GM19025 (cell line): ENCODE results near the gene CFI.

Experiments
- ATAC-seq: cut with Tn5 transposase; IDR thresholded peaks from one replicate; pipeline ENCODE4 v1.9.1; 2021; ENCODE audit warnings: mild to moderate bottlenecking, low read depth, moderate library complexity; ENCODE audit not compliant: unreplicated experiment

The CFI gene

GRCh38 chr4:109735566-109736365 is 66.0 kb downstream of the CFI start:
- ATAC-seq = no peak

DNA sequence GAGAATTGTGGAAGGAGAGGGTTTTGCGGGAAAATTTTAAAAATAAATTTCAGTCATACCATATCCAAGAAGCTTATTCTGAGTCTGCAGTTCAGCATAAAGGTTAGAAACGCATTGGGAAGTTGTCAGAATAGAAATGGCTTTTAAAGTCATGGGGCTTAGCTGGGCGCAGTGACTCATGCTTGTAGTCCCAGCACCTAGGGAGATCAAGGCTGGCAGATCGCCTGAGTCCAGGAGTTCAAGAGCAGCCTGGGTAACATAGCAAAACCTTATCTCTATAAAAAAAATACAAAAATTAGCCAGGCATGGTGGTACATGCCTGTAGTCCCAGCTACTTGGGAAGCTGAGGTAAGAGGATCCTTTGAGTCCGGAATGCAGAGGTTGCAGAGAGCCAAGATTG is 68.1 kb downstream of the CFI start:
- ATAC-seq = no peak

DNA sequence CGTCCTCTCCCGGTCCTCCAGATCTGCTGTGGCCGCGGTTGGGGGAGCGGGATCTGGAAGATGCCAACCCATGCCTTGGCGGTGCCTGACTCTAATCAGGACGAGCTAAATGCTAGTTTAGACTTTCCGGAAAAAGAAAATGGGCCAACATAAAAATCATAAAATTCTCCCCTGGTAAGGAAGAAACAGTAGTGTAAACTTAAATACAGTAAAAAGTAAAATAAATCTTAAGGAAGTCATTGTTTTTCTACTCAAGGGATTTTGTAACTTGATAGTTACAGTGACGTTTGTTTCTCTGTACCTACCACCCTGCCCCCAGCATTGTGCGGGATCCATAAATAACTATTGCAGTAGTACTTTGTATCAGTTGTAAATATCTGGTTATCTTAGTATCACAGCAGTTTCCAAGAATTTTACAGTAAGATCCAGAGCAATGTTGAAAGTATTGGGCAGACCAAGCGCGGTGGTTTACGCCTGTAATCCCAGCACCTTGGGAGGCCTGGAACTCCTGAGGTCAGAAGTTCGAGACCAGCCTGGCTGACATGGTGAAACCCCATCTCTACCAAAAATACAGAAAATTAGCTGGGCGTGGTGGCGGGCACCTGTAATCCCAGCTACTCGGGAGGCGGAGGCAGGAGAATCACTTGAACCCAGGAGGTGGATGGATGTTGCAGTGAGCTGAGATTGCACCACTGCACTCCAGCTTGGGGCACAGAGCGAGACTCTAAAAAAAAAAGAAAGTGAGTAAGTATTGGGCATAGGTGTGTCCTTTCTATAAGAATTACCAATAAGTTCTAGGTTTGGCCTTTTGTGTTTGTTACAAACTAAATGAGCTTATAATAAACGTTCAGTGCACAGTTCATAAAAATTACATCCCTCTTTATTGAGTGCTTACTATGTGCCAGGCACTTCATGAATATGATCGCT is 70.9 kb downstream of the CFI start:
- no peak for ATAC-seq

DNA sequence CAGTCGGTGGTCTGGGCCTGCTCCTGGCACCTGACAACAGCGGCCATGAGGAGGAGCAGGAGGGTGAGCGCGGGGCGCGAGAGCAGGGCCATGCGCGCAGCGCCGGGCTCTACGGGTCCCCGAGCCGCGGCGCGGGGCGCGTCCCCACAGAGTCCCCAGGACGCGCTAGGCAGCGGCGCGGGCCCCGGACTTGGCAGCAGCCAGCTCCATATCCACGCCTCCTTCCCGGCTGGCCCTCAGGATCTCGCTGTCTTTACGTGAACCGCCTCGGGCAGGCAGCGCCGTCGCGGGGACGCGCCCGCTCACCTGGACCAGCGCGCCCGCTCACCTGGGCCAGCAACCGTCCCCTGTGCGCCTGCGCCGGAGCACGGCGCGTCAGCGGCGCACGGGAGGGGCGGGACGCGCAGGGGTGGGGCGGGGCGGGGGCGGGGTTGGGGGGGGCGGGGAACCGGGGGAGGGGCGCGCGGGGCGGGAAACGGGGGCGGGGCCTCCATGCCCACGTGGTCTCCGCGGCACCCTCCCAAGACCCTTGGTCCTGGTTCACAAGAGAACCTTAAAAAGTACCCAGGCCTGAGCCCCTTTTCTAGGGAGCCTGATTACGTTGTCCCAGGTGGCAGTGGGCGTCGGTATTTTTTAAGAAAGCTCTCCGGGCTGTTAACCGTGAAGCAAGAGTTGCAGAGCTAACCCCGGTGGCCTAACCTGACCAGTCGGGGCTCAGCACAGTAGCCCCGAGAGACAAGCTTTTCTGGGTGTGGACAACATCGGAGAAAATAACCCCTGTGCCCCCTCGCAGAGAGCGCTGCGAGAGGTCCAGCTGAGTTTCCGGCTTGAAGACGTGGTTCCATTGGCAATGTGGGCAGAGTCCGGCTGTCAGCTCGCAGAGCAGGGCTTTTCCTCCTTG is 71.8 kb downstream of the CFI start, which contains the start of gene PLA2G12A:
Gene PLA2G12A, minus strand, starts transcription at position 353 of the 901 bp plus-strand sequence. Its CDS starts 261 bp downstream, at position 92.
- ATAC-seq = peak; percentile 90

- no peak for ATAC-seq
These were observed 72.6 kb downstream of the CFI start for GRCh38 chr4:109729117-109729717.

DNA sequence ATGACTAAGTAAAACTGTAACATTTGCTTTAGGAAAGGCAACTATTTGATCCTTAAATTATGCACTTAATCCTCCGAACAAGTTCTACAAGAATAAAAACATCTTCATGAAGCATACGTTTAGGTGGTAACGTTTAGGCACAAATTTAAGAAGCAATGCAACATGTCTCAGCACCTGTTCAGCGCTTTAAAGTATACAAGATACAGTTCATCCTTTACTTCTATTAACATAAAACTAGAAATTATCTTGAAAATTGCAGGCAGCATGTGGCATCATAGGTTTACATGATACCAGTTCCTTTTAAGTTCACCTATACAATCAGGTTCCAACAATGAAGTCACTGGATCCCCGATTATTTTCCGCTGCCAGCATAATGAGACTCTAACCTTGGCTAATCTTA is 73.4 kb downstream of the CFI start:
- ATAC-seq = no peak

DNA sequence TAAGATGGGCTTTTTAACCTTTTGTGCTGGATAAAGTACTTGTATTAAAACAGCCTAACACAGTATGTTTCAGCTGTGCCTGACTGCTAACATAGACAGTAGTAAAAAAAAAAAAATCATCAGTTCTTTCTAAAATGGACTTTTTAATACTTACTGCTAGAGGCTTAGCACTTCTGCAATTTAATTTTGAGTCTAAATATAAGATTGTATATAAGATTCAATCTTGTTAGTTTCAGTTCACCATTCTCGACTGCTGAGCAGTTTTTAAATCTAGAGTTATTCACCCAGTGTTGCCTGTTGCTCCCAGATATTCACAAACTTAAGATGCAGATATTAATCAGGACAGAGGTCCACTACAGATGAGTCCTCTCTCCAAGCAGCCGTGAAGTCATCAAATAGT is 78.7 kb downstream of the CFI start:
- ATAC-seq = no peak

GRCh38 chr4:109722357-109722756 is 79.4 kb downstream of the CFI start:
- no peak for ATAC-seq

DNA sequence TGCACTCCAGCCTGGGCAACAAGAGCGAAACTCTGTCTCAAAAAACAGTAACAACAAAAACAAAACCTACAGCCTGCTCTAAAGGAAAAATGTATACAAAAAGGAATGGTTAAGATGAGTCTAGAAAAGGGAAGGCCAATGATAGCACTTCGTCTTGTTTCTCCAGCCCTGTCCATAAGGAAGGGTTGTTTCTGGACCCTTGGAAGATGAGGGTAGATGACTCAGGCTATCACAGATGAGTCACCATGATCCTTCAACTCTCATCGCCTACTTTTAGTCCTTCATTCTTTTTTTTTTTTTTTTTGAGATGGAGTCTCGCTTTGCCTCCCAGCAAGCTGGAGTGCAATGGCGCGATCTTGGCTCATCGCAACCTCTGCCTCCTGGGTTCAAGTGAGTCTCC is 80.8 kb downstream of the CFI start:
- ATAC-seq = no peak

- ATAC-seq = no peak
These were observed 82.2 kb downstream of the CFI start for GRCh38 chr4:109719604-109720003.

DNA sequence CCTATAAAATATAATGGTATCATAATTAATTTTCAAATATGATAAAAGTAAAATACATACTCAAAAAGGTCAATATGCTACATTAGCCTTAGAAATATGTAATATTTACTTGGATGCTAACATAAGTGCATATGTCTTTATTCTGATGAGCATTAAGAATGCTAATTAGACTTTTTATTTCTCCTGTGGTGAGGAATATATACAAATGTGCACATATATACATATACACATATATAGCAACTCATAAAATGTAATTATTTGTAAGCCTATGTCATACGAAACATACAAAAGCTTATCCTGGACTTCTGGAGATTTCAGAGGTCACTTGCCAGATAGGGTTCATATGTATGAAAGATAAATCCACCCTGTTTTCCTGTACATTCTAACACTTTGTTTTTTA is 83.0 kb downstream of the CFI start:
- ATAC-seq = no peak

- no peak for ATAC-seq
These were observed 88.3 kb downstream of the CFI start for GRCh38 chr4:109713500-109713899.

- peak; percentile 70 for ATAC-seq
These were observed 92.8 kb downstream of the CFI start for GRCh38 chr4:109708990-109709389.

DNA sequence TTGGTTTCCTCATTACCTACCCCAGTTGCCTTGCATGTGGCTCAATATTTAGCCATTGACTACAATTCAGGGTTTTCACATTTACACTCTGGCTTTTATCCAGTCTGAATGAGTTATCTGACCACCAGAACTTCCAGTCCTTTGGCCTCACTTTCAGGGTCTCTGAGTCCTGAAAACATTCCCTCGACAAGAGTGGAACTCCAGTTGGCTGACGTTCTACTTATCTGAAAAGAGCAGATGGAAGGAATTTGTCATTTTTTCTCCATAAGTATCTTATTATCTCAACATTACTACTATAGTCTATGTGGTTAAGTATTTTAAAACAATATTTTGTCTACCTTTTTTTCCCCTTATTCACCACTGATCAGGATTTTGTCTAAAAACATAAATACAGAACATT is 93.4 kb downstream of the CFI start:
- no peak for ATAC-seq

DNA sequence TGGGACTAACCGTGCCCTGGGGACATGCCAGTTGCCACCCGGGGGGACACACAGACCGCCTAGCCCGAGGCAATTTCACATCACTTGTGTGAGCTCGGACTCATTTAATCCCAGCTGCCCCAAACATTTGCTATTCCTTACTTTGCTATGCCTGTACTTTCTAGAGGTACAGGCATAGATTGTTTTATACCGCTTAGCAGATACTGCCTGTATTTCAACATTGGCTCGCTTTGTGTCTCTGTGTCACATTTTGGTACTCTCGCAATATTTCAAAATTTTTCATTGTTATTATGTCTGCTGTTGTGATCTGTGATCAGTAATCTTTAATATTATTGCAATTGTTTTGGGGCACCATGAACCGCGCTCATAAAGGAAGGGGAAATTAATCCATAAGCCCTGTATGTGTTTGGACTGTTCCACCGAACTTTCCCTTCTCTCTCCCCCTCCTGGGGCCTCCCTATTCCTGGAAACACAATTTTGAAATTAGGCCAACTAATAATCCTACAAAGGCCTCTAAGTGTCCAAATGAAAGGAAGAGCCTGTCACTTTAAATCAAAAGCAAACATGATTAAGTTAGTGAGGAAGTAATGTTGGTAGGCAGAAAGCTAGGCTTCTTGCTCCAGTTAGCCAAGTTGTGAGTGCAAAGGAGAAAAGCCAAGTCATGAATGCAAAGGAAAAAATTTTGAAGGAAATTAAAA is 98.0 kb downstream of the CFI start:
- no peak for ATAC-seq

GRCh38 chr4:109702950-109703663 is 98.7 kb downstream of the CFI start, which contains the start of gene CASP6:
Gene CASP6, minus strand, starts transcription at chr4:109703445. Its CDS starts 50 bp downstream, at chr4:109703395.
- peak; percentile 72 for ATAC-seq

- no peak for ATAC-seq
These were observed 100.0 kb downstream of the CFI start for GRCh38 chr4:109701566-109702410.
